IMR-90 (cell line): ENCODE measurements around the gene DEPDC5.

ENCODE experiments used
- CEBPB ChIP-seq: IDR thresholded peaks from 2 replicates; pipeline ENCODE4 v1.6.1; 2012; ENCODE audit warnings: low read depth, low read length, improper control_type of control experiment
- FOS ChIP-seq: fragments of 150-350 bp; IDR thresholded peaks from 2 replicates; pipeline ENCODE4 v1.6.1; 2016; ENCODE audit warnings: low read depth, low read length
- POLR2A ChIP-seq: IDR thresholded peaks from 2 replicates; pipeline ENCODE4 v1.6.1; 2012; ENCODE audit warnings: mild to moderate bottlenecking, low read depth, low read length
- RCOR1 ChIP-seq: IDR thresholded peaks from 2 replicates; pipeline ENCODE4 v1.6.1; 2012; ENCODE audit warnings: mild to moderate bottlenecking, low read length, improper control_type of control experiment; ENCODE audit not compliant: insufficient replicate concordance

GRCh38 chr22:31734512-31734911, 19.3 kb upstream of the DEPDC5 start:
- peak; percentile 62 for TF ChIP-seq CEBPB
- TF ChIP-seq POLR2A: no peak
- peak; percentile 28 for TF ChIP-seq RCOR1
- TF ChIP-seq FOS: no peak
